Measurements from ENCODE around the gene IL16.

DNA sequence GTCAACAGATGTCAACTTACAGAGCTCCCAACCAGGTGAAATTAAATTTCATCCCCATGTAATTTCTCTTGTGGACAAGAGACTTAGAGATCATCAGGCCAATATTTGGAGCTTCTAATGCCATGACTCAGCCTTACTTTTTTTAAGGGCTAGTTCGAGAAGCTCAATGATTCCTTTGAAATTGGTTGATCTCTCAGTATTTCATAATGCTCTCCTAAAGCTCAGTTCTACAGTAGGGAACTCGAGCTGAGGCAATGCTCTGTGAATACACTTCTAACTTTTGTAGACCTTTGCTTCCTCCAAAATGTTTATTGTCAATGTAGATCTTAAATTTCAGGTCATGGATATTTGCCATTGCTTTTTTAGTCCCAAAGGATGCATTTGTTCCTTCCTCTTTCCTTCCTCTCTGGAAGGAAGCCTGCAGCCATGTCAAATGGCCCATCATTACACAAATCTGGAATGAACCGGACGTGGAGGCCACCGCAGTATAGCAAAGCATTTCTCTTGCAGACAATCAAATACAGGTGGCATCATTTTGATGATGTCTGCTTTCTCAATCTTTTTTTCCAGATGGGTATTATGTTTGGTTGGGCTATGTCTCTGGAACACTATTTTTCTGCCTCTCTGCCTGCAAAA, 98.9 kb downstream of the IL16 start:
- TF ChIP-seq POLR2AphosphoS5 (IDR thresholded peaks at IDR 0.05; ENCODE audit: borderline replicate concordance, low read depth, low read length) (no peak), EZH2 (IDR thresholded peaks at IDR 0.05) (no peak)

Measured in SK-N-MC (cell line).